GM18907 (cell line): Measurements from ENCODE around the gene ELAPOR1.

Source experiments
- ATAC-seq: cut with Tn5 transposase; IDR thresholded peaks from one replicate; pipeline ENCODE4 v1.9.1; 2021; ENCODE audit warnings: mild to moderate bottlenecking, moderate library complexity; ENCODE audit not compliant: unreplicated experiment

ELAPOR1 gene

GRCh38 chr1:109096120-109096519, 17.8 kb upstream of the ELAPOR1 start:
- ATAC-seq: no peak

- peak; percentile 93 for ATAC-seq
Observed at GRCh38 chr1:109099938-109100773, 13.8 kb upstream of the ELAPOR1 start.

- ATAC-seq: no peak
Observed at GRCh38 chr1:109104364-109105151, 9.4 kb upstream of the ELAPOR1 start.

DNA sequence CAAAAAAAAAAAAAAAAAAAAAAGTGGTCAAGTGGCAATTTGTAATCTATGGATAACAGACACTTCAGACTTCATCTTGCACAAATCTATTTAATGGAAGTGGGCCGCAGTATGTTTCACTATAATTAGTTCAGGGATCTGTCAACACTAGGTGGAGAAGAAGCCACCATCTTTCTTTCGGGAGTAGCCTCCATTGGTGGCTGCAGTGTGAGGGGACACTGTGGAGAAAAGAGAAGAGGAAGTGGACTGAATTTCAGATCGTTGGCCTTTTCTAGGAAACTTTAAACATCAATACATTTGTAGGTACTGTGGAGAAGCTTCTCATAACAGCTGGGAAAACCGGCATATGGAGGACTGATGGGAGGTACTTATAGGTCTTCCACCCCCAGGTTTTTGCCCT, 8.0 kb upstream of the ELAPOR1 start:
- ATAC-seq: no peak

DNA sequence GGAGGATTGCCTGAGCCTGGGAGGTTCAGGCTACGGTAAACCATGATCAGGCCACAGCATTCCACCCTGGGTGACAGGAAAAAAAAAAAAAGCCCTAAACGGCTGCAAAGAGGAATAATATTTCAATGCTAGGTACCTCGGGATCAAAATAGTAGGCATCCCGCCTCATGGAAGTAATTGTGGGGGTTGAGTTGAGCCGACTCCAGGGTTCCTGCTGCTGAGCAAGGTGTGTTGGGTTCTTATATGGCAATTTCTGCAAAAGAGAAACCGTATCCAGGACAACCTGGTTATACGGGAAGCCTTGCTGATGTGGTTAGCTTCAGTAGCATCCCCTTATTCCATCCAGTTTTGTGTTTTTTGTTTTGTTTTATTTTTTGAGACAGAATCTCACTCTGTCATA, 6.1 kb upstream of the ELAPOR1 start:
- no peak for ATAC-seq

DNA sequence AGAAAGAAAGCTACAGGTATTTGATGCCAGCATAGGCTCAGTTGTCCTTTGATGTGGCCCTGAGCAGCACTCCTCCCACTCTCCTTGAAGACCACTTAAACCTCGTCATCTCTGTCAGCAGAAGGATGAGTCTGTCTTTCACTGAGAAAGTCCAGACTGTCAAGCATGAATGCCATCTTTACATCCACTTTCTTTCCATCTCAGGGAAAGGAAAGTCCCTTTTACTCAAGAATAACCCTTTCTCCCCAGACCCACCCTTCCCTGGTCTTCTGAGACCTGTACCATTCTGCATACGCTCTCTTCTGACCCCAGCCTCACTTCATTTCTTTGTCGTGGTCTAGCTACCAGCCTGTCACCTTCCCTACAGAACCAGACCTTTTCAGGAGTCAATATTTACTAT, 4.0 kb upstream of the ELAPOR1 start:
- ATAC-seq: no peak

DNA sequence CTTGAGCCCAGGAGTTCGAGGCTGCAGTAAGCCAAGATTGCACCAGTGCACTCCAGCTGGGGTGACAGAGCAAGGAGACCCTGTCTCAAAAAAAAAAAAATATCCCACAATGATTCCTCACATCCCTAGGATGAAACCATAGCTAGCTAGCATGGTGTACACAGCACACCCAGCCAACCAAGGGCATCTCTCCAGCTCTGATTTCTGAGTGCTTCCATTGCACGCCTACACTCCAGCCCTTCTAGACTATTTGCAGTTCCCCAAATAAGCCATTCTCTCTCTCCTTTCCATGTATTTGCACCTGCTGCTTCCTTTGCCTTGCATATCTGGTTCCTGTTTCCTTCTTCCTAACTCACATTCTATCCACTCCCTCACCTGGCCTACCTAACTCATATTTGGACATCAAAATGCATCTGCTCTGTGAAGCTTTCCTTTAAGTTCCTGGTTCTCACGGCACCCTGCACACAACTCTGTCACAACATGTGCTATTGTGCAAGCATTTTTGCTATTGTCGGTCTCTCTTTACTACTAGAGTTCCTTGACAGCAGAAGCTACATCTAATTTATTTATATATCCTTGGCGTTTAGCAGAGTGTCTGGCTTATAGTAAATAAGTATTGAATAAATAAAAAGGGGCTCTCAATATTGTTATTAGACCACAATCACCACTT, 2.4 kb upstream of the ELAPOR1 start:
- ATAC-seq: no peak

GRCh38 chr1:109112056-109112651, 1.8 kb upstream of the ELAPOR1 start:
- ATAC-seq: no peak

DNA sequence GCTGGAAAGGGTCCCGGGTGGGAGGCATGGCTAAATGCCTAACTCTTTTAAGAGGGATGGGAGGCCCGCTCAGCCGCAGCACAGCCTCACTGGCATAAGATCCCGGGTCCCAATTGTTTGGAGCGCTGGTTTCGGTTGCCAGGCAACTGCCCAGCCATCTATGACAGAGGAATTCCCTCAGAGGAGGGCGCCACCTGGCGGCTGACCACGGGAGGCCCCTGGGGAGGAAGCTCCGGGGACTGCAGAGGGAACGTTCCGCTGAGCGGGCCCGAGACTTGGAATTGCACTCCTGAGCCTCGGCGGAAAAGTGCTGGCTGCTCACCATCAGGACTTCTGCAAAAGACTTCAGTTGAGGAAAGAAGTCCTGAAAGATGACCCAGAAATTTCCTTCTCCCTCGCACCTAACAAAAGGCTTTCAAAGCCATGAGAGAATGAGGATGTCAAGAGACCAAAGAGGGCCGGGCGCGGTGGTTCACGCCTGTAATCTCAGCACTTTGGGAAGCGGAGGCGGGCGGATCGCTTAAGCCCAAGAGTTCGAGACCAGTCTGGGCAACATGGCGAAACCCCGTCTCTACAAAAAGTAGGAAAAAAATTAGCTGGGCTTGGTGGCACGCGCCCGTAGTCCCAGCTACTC, 1.1 kb upstream of the ELAPOR1 start:
- peak; percentile 72 for ATAC-seq

DNA sequence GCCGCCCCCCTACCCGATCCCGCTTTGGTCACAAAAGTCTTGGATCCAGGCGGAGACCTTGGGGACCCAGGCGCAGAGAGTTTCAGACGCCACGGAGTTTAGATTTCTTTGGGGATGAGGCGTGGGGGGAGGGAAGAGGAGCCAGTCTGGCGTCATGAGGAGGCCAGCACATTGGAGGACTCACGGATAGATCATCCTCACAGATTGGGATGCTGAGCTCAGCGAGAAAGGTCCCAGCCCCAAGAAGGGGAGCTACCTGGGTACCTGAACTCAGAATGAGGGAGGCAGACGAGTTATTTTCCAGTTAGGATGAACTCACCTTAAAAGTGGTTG, 393 bp downstream of the ELAPOR1 start:
- no peak for ATAC-seq

- ATAC-seq: no peak
Observed at GRCh38 chr1:109115685-109116084, 1.8 kb downstream of the ELAPOR1 start.

DNA sequence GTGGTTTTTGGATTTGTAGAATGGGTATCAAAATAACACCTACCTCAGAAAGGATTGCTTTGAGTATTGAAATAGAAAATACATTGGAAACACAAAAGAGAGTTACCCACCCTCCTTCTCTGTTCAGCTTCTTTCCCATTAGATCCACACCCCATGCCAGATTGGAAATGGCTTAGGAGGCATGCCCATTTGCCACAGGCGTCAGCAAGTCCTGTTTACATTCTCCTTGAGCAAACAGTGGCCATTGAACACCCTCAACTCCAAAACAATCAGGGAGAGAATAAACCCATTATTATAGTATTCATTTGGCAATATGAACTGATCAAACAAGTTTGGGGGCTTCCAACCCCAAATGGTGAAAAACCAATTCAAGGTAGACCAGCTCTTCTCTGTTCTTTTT, 2.4 kb downstream of the ELAPOR1 start:
- ATAC-seq: no peak

- no peak for ATAC-seq
Observed at GRCh38 chr1:109118089-109118488, 4.2 kb downstream of the ELAPOR1 start.

DNA sequence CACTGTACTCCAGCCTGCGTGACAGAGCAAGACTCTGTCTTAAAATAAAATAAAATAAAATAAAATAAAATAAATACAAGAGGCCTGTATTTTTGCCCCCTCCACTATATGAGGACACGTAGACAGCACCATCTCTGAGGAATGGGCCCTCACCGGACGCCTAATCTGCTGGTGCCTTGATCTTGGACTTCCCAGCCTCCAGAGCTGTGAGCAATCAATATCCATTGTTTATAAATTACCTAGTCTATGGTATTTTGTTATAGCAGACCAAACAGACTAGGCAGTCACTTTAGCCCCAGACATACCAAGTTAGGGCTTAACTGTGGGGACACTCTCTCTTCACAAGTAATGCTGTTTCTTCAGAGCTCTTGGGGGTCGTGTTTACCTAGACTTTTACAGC, 6.4 kb downstream of the ELAPOR1 start:
- ATAC-seq: no peak

DNA sequence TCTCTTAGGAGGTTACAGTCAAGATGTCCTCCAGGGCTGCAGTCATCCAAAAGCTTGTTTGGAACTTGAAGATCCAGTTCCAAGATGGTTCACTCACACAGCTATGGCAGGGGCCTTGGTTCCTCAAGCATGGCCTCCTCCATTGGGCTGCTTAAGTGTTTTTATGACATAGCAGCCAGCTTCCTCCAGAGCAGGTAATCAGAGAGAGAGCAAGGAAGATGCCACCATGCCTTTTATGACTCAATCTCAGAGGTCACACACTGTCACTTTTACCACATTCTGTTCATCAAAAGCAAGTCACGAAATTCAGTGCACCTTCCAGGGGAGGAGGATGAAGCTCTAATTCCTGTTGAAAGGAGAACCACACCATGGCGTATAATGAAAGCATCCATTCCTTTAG, 17.1 kb downstream of the ELAPOR1 start:
- ATAC-seq: no peak

DNA sequence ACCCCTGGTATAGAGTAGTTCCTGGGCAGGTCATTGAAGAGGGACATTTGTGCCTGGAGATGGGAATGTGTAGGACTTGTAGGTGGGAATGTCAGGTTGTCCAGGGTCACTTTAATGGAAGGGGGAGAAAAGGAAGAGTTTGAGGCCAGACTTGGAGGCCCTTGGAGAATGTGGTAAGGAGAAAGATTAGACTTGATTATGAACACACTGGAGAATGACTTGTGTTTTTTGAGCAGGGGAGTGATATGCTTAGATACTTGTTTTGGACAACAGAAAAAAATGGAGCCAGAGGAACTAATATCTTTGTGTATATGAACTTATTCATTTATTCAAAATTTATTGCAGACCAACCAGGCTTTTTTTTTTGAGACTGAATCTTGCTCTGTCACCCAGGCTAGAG, 17.9 kb downstream of the ELAPOR1 start:
- ATAC-seq: no peak

GRCh38 chr1:109133002-109133706, 19.2 kb downstream of the ELAPOR1 start:
- no peak for ATAC-seq

GRCh38 chr1:109133815-109134214, 19.9 kb downstream of the ELAPOR1 start:
- peak; percentile 69 for ATAC-seq

- peak; percentile 66 for ATAC-seq
Observed at GRCh38 chr1:109134423-109134822, 20.5 kb downstream of the ELAPOR1 start.

- no peak for ATAC-seq
Observed at GRCh38 chr1:109135940-109136339, 22.0 kb downstream of the ELAPOR1 start.
